ENCODE data around the gene PTPRM. TPM values are rescaled to one million over a fixed set of nuclear protein-coding genes. Genes with fewer than 3 reads are reported as not detected.

The PTPRM gene
- total RNA-seq, 1 donor: 64.2 TPM

- TF ChIP-seq, protein P1, sequence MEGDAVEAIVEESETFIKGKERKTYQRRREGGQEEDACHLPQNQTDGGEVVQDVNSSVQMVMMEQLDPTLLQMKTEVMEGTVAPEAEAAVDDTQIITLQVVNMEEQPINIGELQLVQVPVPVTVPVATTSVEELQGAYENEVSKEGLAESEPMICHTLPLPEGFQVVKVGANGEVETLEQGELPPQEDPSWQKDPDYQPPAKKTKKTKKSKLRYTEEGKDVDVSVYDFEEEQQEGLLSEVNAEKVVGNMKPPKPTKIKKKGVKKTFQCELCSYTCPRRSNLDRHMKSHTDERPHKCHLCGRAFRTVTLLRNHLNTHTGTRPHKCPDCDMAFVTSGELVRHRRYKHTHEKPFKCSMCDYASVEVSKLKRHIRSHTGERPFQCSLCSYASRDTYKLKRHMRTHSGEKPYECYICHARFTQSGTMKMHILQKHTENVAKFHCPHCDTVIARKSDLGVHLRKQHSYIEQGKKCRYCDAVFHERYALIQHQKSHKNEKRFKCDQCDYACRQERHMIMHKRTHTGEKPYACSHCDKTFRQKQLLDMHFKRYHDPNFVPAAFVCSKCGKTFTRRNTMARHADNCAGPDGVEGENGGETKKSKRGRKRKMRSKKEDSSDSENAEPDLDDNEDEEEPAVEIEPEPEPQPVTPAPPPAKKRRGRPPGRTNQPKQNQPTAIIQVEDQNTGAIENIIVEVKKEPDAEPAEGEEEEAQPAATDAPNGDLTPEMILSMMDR (IDR thresholded peaks at IDR 0.05; ENCODE audit: insufficient read depth, low read length): no peak
- no peak for DNase-seq (ENCODE audit: low read depth)
- no peak overlapping the region for H3K4me3 ChIP-seq (ENCODE audit: low read depth, low read length)
Measured at GRCh38 chr18:7879717-7880116, 312.6 kb downstream of the PTPRM start.

GRCh38 chr18:7885865-7886264, 318.7 kb downstream of the PTPRM start:
- TF ChIP-seq, protein P1 (IDR thresholded peaks at IDR 0.05; ENCODE audit: insufficient read depth, low read length): no peak
- no peak for DNase-seq (ENCODE audit: low read depth)
- no peak overlapping the region for H3K4me3 ChIP-seq (ENCODE audit: low read depth, low read length)

DNA sequence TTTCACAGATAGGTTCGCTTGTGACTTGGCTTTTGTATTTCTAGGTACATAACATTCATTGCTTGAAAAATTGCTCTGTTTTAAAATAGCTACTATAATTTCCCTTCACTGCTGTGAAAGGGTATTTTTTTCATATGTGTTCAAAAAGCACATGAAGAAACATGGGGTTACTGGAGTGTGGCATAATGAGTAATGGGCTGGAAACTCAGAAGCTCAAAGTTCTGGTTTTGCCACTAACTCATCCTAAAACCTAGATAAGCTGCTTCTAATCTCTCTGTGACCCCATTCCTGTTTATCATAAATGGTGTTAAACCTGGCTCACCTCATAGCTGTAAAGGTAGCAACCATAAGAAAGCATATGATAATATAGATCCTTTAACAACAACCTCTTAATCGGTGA, 319.3 kb downstream of the PTPRM start:
- TF ChIP-seq, protein P1 (IDR thresholded peaks at IDR 0.05; ENCODE audit: insufficient read depth, low read length): no peak
- DNase-seq (ENCODE audit: low read depth): no peak
- H3K4me3 ChIP-seq (ENCODE audit: low read depth, low read length): no peak overlapping the region

DNA sequence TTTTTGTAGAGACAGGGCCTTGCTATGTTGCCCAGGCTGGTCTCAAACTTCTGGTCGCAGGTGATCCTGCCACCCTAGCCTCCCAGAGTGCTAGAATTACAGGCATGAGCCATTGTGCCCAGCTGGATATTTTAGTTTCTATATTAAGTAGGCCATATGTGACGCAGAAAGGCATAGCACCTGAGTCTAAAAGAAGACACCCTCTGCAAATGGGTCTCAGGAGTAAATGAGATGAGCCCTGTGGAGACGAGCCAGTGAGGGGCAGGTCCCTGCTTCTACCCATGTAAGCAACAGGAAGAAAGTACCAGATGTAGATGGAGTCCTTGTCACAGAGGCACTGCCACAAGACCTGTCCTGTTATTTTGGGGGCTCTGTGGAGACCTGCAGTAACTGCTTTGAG, 322.4 kb downstream of the PTPRM start:
- no peak for DNase-seq (ENCODE audit: low read depth)
- TF ChIP-seq, protein P1 (IDR thresholded peaks at IDR 0.05; ENCODE audit: insufficient read depth, low read length): no peak
- H3K4me3 ChIP-seq (ENCODE audit: low read depth, low read length): no peak overlapping the region

GRCh38 chr18:7890075-7890474, 323.0 kb downstream of the PTPRM start:
- DNase-seq (ENCODE audit: low read depth): peak; percentile 49
- no peak overlapping the region for H3K4me3 ChIP-seq (ENCODE audit: low read depth, low read length)
- TF ChIP-seq, protein P1 (IDR thresholded peaks at IDR 0.05; ENCODE audit: insufficient read depth, low read length): no peak

DNA sequence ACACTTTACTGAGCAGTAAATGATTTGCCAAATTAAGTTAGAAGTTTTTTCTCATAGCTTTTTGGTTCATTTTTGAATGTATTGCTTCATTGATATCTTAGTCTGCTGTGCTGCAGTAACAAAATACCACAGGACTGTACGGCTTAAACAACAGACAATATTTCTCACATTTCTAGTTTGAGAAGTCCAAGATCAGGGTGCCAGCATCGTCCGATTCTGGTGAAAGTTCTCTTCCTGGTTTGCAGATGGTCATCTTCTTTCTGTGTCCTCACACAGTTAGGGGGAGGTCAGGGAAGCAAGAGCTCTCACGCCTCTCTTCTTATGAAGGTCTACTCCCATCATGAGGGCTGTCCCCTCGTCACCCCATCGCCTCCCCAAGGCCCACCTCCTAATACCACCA, 325.4 kb downstream of the PTPRM start:
- TF ChIP-seq, protein P1 (IDR thresholded peaks at IDR 0.05; ENCODE audit: insufficient read depth, low read length): no peak
- H3K4me3 ChIP-seq (ENCODE audit: low read depth, low read length): no peak overlapping the region
- no peak for DNase-seq (ENCODE audit: low read depth)

DNA sequence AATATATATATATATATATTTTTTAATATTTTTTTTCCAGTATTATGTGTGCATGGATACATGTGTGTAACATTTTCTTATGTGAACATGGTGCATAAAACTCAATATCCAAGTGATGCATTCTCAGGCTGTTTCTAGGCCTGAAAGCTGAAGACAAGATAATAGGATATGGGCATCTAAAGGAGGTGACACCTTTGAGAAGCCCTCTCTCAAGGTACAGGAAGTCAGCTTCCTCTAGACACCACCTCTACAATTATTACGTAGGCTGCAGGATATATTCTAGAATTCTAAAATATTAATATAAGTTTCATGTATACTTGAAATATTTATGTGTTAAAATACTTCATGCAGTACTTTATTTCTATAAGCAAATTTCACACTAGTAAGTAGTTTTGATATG, 327.5 kb downstream of the PTPRM start:
- TF ChIP-seq, protein P1 (IDR thresholded peaks at IDR 0.05; ENCODE audit: insufficient read depth, low read length): no peak
- H3K4me3 ChIP-seq (ENCODE audit: low read depth, low read length): no peak overlapping the region
- no peak for DNase-seq (ENCODE audit: low read depth)

Data from fibroblast of the aortic adventitia (primary cell).